ENCODE data around the gene PITPNM3. TPM values are rescaled to one million over a fixed set of nuclear protein-coding genes. Genes with fewer than 3 reads are reported as not detected.
A peak's percentile ranks its signal among the peaks of the same experiment; 100 is the strongest.

Gene PITPNM3
- total RNA-seq, 2 donors from 2014 or later = 13.7 to 19.0 TPM

GRCh38 chr17:6421700-6422604, 134.4 kb downstream of the PITPNM3 start:
- DNase-seq = peak; percentile 69 to 78
- intact Hi-C loops (cut with DNase I, micrococcal nuclease) = no loop called here
- peak; percentile 87 for ATAC-seq

GRCh38 chr17:6420173-6420641, 136.1 kb downstream of the PITPNM3 start:
- ATAC-seq (no peak), DNase-seq (peak in 1 of 2 donors; percentile 16)
- intact Hi-C loops (cut with DNase I, micrococcal nuclease) = no loop called here

- DNase-seq = no peak
- intact Hi-C loops (cut with DNase I, micrococcal nuclease) = no loop called here
- no peak for ATAC-seq
These were observed 140.7 kb downstream of the PITPNM3 start for GRCh38 chr17:6415616-6416015.

- DNase-seq = no peak
- ATAC-seq = no peak
- intact Hi-C loops (cut with DNase I, micrococcal nuclease) = no loop called here
These were observed 143.3 kb downstream of the PITPNM3 start for GRCh38 chr17:6413065-6413464.

GRCh38 chr17:6408735-6409134, 147.6 kb downstream of the PITPNM3 start:
- DNase-seq = no peak
- no peak for ATAC-seq
- intact Hi-C loops (cut with DNase I, micrococcal nuclease) = no loop called here

GRCh38 chr17:6408276-6408675, 148.1 kb downstream of the PITPNM3 start:
- DNase-seq (no peak), ATAC-seq (no peak)
- intact Hi-C loops (cut with DNase I, micrococcal nuclease) = no loop called here

- intact Hi-C loops (cut with DNase I, micrococcal nuclease) = no loop called here
- DNase-seq (no peak), ATAC-seq (no peak)
These were observed 154.1 kb downstream of the PITPNM3 start for GRCh38 chr17:6402258-6402657.

Other genes starting within 250 kb of the PITPNM3 start
- gene AIPL1, start 121.4 kb downstream of the PITPNM3 start, total RNA-seq = not detected
- 1 to 10 TPM; 2.4 to 7.7 TPM for gene PIMREG, start 112.1 kb downstream of the PITPNM3 start, total RNA-seq
- gene KIAA0753, start 84.2 kb upstream of the PITPNM3 start, total RNA-seq = 10 to 100 TPM; 14.1 to 15.8 TPM
- 100 to 1,000 TPM; 135 to 151 TPM for gene TXNDC17, start 84.5 kb upstream of the PITPNM3 start, total RNA-seq
- gene MED31, start 95.0 kb upstream of the PITPNM3 start, total RNA-seq = 10 to 100 TPM in 1 of 2 donors, 1 to 10 TPM in 1; 9.2 to 11.3 TPM
- gene C17orf100, start 95.2 kb upstream of the PITPNM3 start, total RNA-seq = 1 to 10 TPM; 2.0 to 3.2 TPM
- gene SLC13A5, start 156.8 kb upstream of the PITPNM3 start, total RNA-seq = not detected
- 10 to 100 TPM; 13.0 to 34.0 TPM for gene XAF1, start 199.5 kb upstream of the PITPNM3 start, total RNA-seq
- under 1 TPM in 1 of 2 donors, not detected in 1; 0.20 TPM for gene FBXO39, start 219.7 kb upstream of the PITPNM3 start, total RNA-seq